Skin of body (tissue), 2 donors: ENCODE data around the gene SLC26A9. TPM values are rescaled to one million over a fixed set of nuclear protein-coding genes. Genes with fewer than 3 reads are reported as not detected.

ENCODE experiments used
- DNase-seq: peaks from one replicate; lab custom pipeline; 2025; lab: John Stamatoyannopoulos, UW
- total RNA-seq: library from RNA; depleted of rRNA; stranded (reverse); fragments of >200 nt; gene quantifications from one replicate; pipeline ENCODE4 v1.2.3, GENCODE V29; 2014

Gene SLC26A9
- total RNA-seq, 1 donor from 2014 or later: 0.20 TPM

- DNase-seq: no peak
Observed at GRCh38 chr1:205949753-205950152, 6.5 kb upstream of the SLC26A9 start.

GRCh38 chr1:205948886-205949285, 5.6 kb upstream of the SLC26A9 start:
- no peak for DNase-seq

GRCh38 chr1:205948039-205948438, 4.8 kb upstream of the SLC26A9 start:
- no peak for DNase-seq

GRCh38 chr1:205947024-205947423, 3.8 kb upstream of the SLC26A9 start:
- no peak for DNase-seq

- no peak for DNase-seq
Observed at GRCh38 chr1:205945069-205945468, 1.8 kb upstream of the SLC26A9 start.

- no peak for DNase-seq
Observed at GRCh38 chr1:205944525-205944924, 1.3 kb upstream of the SLC26A9 start.

DNA sequence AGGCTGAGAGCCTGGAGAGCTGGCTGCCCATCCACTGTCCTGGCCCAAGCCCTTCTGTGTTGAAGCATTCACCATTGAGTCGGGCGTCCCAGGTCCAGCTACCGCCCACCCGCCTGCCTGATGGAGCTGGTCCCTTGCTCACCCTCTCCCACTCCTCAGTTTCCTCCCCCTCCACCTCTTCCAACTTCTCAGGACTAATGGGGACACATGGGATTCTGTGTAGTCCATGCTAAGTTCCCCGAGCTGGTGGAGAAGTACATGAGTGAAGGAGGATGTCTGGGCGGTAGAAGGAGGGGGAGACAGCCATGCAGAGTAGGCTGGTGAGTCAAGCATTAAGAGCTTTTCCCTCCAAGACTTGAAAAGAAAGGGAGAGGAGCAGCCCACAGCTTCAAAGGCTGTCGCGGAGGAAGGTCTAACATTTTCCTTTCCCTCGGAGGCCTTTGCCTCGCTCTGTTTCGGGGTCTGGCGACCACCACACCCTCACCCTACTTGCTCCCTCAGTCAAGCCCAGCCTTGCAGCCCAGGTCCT, 561 bp downstream of the SLC26A9 start:
- DNase-seq: no peak

DNA sequence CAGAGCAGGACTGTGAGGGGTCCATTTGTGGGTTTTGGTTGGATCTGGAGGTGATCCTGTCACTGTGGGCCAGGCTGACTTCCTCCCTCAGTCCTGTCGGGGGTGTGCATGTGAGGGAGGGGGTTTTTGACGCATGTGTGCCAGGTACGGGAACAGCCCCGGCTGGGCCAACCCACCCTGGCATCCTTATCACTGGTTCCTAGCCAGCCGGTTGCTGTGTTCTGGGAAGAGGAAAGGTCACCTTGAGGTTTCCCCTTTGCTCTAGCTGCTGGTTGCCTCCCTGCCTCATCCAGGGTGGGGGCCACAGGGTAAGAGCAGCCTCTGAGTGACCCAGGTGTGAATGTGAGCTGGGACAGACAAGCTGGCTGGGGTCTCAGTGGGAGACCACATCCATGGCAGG, 2.5 kb downstream of the SLC26A9 start:
- DNase-seq: no peak

DNA sequence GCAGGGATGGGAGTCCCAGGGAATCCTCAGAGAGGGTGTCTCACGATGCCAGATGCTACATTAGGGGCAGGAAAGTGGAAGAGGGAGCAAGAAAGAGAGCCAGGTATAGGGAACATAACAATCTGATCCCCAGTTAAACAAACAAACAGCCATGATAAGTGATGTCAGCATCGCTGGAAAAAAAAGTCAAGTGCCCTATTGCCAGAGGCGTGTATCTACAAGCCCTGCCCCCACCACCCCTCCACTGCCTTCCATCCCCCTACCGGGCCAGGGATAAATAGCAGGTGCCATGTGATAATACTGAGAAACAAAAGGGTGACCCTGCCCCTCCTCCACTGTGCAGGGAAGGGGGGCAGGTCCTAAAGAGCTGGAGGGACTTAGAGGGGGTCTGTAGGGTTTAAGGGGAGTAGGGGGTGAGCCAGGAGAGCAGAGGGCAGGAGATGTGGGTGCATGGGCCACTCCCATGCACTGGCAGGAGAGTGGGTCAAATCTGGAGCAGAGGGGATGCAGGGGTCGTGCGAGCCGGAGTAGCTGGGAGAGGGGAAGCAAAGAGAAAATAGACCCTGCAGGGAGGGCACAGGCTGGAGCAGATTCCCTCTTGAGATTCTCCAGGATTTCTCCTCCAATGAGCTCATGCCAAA, 3.4 kb downstream of the SLC26A9 start:
- DNase-seq: no peak

DNA sequence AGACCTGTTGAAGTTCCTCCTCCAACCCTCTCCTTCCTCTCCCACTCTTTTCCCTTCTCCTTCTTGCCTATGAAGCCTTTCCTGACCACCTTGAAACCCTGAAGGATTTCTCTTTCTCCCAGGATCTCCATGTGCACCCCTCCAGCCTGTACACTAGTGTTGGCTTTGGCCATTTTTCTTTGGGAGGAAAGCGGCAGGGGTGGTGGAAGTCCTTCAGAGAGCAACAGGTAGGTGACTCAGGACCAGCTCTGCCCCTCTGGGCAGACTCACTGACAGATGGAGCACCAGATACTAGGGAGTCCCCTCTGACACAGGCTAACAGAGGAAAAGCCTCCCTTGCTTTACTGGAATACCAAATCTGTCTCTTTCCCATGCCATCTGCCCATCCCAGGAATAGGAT, 4.6 kb downstream of the SLC26A9 start:
- no peak for DNase-seq

DNA sequence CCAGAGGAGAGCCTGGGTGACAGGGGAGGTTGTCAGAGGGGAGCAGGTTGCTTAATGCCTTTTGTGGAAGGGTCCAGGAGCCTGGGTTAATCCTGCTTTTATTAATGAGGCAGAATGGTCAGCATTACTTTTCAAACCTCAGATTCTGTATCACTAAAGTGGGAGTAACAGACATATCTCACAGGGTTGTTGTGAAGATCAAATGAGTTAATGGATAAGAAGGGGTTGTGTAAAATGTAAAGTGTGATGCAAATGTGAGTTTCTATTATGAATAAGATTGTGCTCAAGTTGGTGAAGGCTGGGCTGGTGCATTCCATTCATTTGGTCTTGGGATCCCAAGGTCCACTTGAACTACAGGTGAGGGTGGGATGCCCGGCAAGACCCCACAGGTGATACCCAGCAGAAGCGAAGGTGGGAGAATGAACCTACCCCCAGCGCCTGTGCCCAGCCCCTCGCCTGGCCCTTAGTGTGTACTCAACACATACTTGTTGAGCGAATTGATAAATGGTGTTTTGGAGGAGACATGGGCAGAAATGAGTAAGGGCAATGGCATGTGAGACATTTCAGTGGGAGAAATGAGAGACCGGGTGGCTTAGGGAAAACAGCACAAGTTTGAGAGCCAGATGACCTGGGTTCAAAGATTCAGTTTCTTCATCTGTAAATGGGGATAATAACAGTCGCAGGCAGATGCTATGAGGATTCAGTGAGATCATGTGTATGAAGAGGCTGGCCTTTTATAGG, 6.2 kb downstream of the SLC26A9 start:
- DNase-seq: no peak

DNA sequence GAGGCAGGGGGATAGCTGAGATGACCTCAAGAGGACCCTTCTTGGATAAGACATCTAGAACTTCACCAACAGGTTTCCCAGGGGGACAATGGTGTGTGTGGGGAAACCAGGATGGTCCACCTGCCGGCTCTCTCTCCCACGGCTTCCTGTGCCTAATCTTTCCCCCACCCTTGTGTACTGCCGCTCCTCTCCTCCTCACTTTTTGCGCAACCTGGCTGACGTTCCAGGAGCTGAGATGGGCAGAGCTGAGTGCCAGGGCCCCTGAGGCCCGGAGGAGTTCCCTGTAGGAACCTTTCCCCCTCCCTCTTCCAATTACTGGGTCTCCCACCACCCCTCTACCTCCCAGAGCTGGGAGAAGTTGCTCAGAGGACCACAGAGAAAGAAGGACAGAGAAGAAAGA, 6.9 kb downstream of the SLC26A9 start:
- no peak for DNase-seq

DNA sequence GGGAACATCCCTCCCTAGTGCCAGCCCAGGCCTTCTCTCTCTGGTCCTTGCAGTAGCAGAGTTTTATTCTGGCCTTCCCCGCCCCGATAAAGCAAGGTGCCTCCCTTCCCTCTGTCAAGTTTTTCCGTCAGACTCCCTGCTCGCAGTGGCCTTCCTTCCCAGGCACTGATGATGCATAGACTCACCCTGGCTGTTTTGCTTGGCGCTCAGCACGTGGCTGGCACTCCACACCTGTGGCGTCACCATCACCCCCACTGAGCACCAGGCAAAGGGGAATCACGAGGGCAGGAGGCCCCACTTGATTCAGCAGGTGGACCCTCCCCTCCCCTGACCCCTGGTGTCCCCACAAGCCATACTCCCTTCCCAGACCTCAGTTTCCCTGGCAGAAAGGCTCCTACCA, 7.4 kb downstream of the SLC26A9 start:
- DNase-seq: no peak

DNA sequence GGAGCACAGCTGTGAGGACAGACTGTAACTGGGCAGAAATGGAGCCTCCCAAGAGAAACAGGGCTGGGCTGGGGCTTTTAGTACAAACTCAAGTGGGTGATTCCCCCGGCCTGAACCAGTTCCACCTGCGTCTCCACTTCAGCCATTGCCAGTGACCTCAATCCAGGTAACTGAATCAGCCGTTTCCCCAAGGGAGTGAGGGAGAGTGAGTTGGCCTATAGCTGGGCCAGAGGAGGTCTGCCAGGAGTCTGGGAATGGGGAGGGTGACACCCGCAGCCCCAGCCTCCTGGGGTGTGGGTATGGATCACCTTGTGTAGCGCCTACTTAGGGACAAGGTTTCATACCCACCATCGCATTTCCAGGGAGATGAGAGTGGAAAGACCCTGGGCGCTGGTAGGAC, 8.5 kb downstream of the SLC26A9 start:
- DNase-seq: no peak

GRCh38 chr1:205933671-205934618, 9.3 kb downstream of the SLC26A9 start:
- DNase-seq: no peak

- no peak for DNase-seq
Observed at GRCh38 chr1:205932776-205933175, 10.5 kb downstream of the SLC26A9 start.

GRCh38 chr1:205930799-205931281, 12.4 kb downstream of the SLC26A9 start:
- no peak for DNase-seq

GRCh38 chr1:205930195-205930577, 13.1 kb downstream of the SLC26A9 start:
- no peak for DNase-seq

- no peak for DNase-seq
Observed at GRCh38 chr1:205929496-205930194, 13.6 kb downstream of the SLC26A9 start.

GRCh38 chr1:205928317-205928716, 14.9 kb downstream of the SLC26A9 start:
- DNase-seq: no peak

- DNase-seq: no peak
Observed at GRCh38 chr1:205927676-205928075, 15.6 kb downstream of the SLC26A9 start.
